ENCODE data around the gene CLEC2L.

GRCh38 chr7:139481364-139481763, 42.1 kb upstream of the CLEC2L start:
- TF ChIP-seq CTCF (conservative IDR thresholded peaks at IDR 0.05; ENCODE audit: low read depth, low read length) (no peak), EZH2 (IDR thresholded peaks at IDR 0.05; ENCODE audit: borderline replicate concordance, low read depth, low read length, poor library complexity, severe bottlenecking) (no peak)

Data from A673 (cell line).